DOHH2 (cell line): ENCODE data around the gene CAB39.

Experiments used
- H3F3A ChIP-seq: fragments of 200-600 bp; sonication (generic), shearing (Covaris generic); 2 replicates; pipeline ENCODE4 v1.6.0; 2016; ENCODE audit warnings: antibody characterized with exemption, mild to moderate bottlenecking; ENCODE audit not compliant: control insufficient read depth, insufficient read depth
- H3K27ac ChIP-seq: fragments of 200-600 bp; sonication (generic); 2 replicates; pipeline ENCODE4 v1.5.1; 2014; ENCODE audit warnings: low read depth, mild to moderate bottlenecking, low read length, moderate library complexity
- H3K27me3 ChIP-seq: fragments of 200-600 bp; sonication (generic); 2 replicates; pipeline ENCODE4 v1.6.1; 2014; ENCODE audit warnings: mild to moderate bottlenecking, low read length, mixed read lengths; ENCODE audit not compliant: control insufficient read depth
- H3K36me3 ChIP-seq: fragments of 200-600 bp; sonication (generic); 2 replicates; pipeline ENCODE4 v1.6.1; 2014; ENCODE audit warnings: mild to moderate bottlenecking, low read length, moderate library complexity, mixed read lengths; ENCODE audit not compliant: control insufficient read depth
- H3K4me1 ChIP-seq: fragments of 200-600 bp; sonication (generic); 2 replicates; pipeline ENCODE4 v1.6.1; 2014; ENCODE audit warnings: mild to moderate bottlenecking, low read length, mixed read lengths; ENCODE audit not compliant: control insufficient read depth
- H3K4me2 ChIP-seq: fragments of 200-600 bp; sonication (generic); 2 replicates; pipeline ENCODE4 v1.6.0; 2014; ENCODE audit warnings: mild to moderate bottlenecking, low read length, moderate library complexity
- H3K4me3 ChIP-seq: fragments of 200-600 bp; sonication (generic); 2 replicates; pipeline ENCODE4 v1.5.1; 2014; ENCODE audit warnings: mild to moderate bottlenecking, low read length, mixed read lengths
- H3K79me2 ChIP-seq: fragments of 200-600 bp; sonication (generic); 2 replicates; pipeline ENCODE4 v1.6.1; 2014; ENCODE audit warnings: mild to moderate bottlenecking, low read length, mixed read lengths; ENCODE audit not compliant: control insufficient read depth
- H3K9me2 ChIP-seq: fragments of 200-600 bp; sonication (generic); replicated peaks from 2 replicates; pipeline ENCODE4 v1.6.1; 2014; ENCODE audit warnings: mild to moderate bottlenecking, low read length, mixed read lengths; ENCODE audit not compliant: control insufficient read depth
- H3K9me3 ChIP-seq: fragments of 200-600 bp; sonication (generic); 2 replicates; pipeline ENCODE4 v1.6.1; 2014; ENCODE audit warnings: antibody characterized with exemption, low read length, mixed read lengths; ENCODE audit not compliant: control insufficient read depth, insufficient read depth
- H4K20me1 ChIP-seq: fragments of 200-600 bp; sonication (generic); 2 replicates; pipeline ENCODE4 v1.6.0; 2014; ENCODE audit warnings: low read depth, mild to moderate bottlenecking, antibody characterized with exemption, low read length, moderate library complexity; ENCODE audit not compliant: control insufficient read depth, insufficient read depth
- CTCF ChIP-seq: fragments of 200-600 bp; sonication (generic); IDR thresholded peaks from one replicate; pipeline ENCODE4 v1.5.1; 2014; ENCODE audit warnings: antibody characterized with exemption, mild to moderate bottlenecking, low read depth, low read length; ENCODE audit not compliant: poor library complexity, severe bottlenecking
- EZH2phosphoT487 ChIP-seq: fragments of 200-600 bp; sonication (generic); IDR thresholded peaks from 2 replicates; pipeline ENCODE4 v1.6.1; 2017; ENCODE audit warnings: borderline replicate concordance, mild to moderate bottlenecking, antibody characterized with exemption, low read length, moderate library complexity, mixed read lengths

The CAB39 gene

GRCh38 chr2:230671117-230671516 lies 41.5 kb upstream of the CAB39 start:
- no peaks in the 10 kb centered on the region for H3K79me2 ChIP-seq
- H3K4me3 ChIP-seq: no peak overlapping the region
- H3F3A ChIP-seq: no peaks in the 10 kb centered on the region
- H3K4me2 ChIP-seq: no peak overlapping the region
- TF ChIP-seq EZH2phosphoT487 (no peak), CTCF (no peak)
- no peaks in the 10 kb centered on the region for H3K9me2 ChIP-seq
- peaks cover 22% of the 10 kb centered on the region for H3K4me1 ChIP-seq
- H3K36me3 ChIP-seq: no peaks in the 10 kb centered on the region
- H3K27me3 ChIP-seq: peaks cover 3% of the 10 kb centered on the region; the same call in 1 of the 2 replicates
- no peaks in the 10 kb centered on the region for H3K9me3 ChIP-seq
- H3K27ac ChIP-seq: no peak overlapping the region
- H4K20me1 ChIP-seq: no peaks in the 10 kb centered on the region

GRCh38 chr2:230672836-230673235 lies 39.8 kb upstream of the CAB39 start:
- no peaks in the 10 kb centered on the region for H3K36me3 ChIP-seq
- no peak for TF ChIP-seq CTCF
- no peak for TF ChIP-seq EZH2phosphoT487
- no peaks in the 10 kb centered on the region for H4K20me1 ChIP-seq
- no peaks in the 10 kb centered on the region for H3F3A ChIP-seq
- no peaks in the 10 kb centered on the region for H3K9me3 ChIP-seq
- H3K27ac ChIP-seq: no peak overlapping the region
- no peaks in the 10 kb centered on the region for H3K9me2 ChIP-seq
- no peak overlapping the region for H3K4me2 ChIP-seq
- peaks cover 12% of the 10 kb centered on the region for H3K4me1 ChIP-seq
- H3K27me3 ChIP-seq: peaks cover 3% of the 10 kb centered on the region; the same call in 1 of the 2 replicates
- H3K4me3 ChIP-seq: no peak overlapping the region
- no peaks in the 10 kb centered on the region for H3K79me2 ChIP-seq

- TF ChIP-seq EZH2phosphoT487: no peak
- TF ChIP-seq CTCF: no peak
- Histone ChIP-seq H3K79me2 (no peaks in the 10 kb centered on the region), H3K36me3 (no peaks in the 10 kb centered on the region), H3K4me1 (no peaks in the 10 kb centered on the region), H4K20me1 (no peaks in the 10 kb centered on the region), H3K4me2 (no peak overlapping the region), H3F3A (no peaks in the 10 kb centered on the region), H3K27ac (no peak overlapping the region), H3K9me2 (no peaks in the 10 kb centered on the region), H3K4me3 (no peak overlapping the region), H3K27me3 (peaks cover 3% of the 10 kb centered on the region; the same call in 1 of the 2 replicates), H3K9me3 (no peaks in the 10 kb centered on the region)
These were observed 38.2 kb upstream of the CAB39 start for GRCh38 chr2:230674401-230674800.
